HAP-1 (cell line): ENCODE measurements around the gene FAXDC2.

Source experiments
- DNase-seq, 2 experiments: peaks; one replicate each; pipeline ENCODE4 v3.0.0-alpha.2; 2016 to 2020; ENCODE audit warnings: low spot score in 2 of 2
- H3K27me3 ChIP-seq: fragments of 250-450 bp; sonication (Bioruptor Pico); 2 replicates; pipeline ENCODE4 v1.5.1; 2020; ENCODE audit warnings: low read depth, mild to moderate bottlenecking, moderate library complexity
- H3K36me3 ChIP-seq: fragments of 250-450 bp; sonication (Bioruptor Pico); replicated peaks from 2 replicates; pipeline ENCODE4 v1.5.1; 2020; ENCODE audit warnings: mild to moderate bottlenecking
- H3K4me1 ChIP-seq: fragments of 250-450 bp; sonication (Bioruptor Pico); 2 replicates; pipeline ENCODE4 v1.5.1; 2020; ENCODE audit warnings: mild to moderate bottlenecking
- H3K4me3 ChIP-seq: fragments of 250-450 bp; sonication (Bioruptor Pico); 2 replicates; pipeline ENCODE4 v1.5.1; 2020; ENCODE audit warnings: mild to moderate bottlenecking, moderate library complexity
- H3K9me3 ChIP-seq: fragments of 250-450 bp; sonication (Bioruptor Pico); 2 replicates; pipeline ENCODE4 v1.5.1; 2020; ENCODE audit warnings: mild to moderate bottlenecking, moderate library complexity
- in situ Hi-C: fragments of 300-500 bp; cut with MboI; formaldehyde crosslinking; loops from 3 replicates; pipeline ENCODE4 v1.14.3; 2020; ENCODE audit warnings: low sequenced_read_pairs, inconsistent platforms, mixed read lengths

Gene FAXDC2

GRCh38 chr5:154850255-154851062 lies at the start of gene FAXDC2:
TSS of gene FAXDC2 (minus strand) at chr5:154850603. CDS start at chr5:154838178, 12,425 bp downstream.
- in situ Hi-C loops = no loop called here
- no peaks in the 10 kb centered on the region for H3K9me3 ChIP-seq
- no peaks in the 10 kb centered on the region for H3K4me1 ChIP-seq
- no peaks in the 10 kb centered on the region for H3K27me3 ChIP-seq
- no peak within 1 kb of the TSS for H3K4me3 ChIP-seq
- H3K36me3 ChIP-seq = no peaks in the 10 kb centered on the region
- DNase-seq = peak in 1 of 2 experiments; percentile 24

- no peaks in the 10 kb centered on the region for H3K27me3 ChIP-seq
- H3K36me3 ChIP-seq = peaks cover 85% of the 10 kb centered on the region
- H3K4me3 ChIP-seq = no peak overlapping the region
- no peak for DNase-seq
- H3K4me1 ChIP-seq = no peaks in the 10 kb centered on the region
- no peaks in the 10 kb centered on the region for H3K9me3 ChIP-seq
- in situ Hi-C loops = no loop called here
Measured at GRCh38 chr5:154900066-154900465, 49.7 kb upstream of the FAXDC2 start.

- no peaks in the 10 kb centered on the region for H3K9me3 ChIP-seq
- H3K4me1 ChIP-seq = no peaks in the 10 kb centered on the region
- in situ Hi-C loops = no loop called here
- peaks cover 84% of the 10 kb centered on the region for H3K36me3 ChIP-seq
- no peak overlapping the region for H3K4me3 ChIP-seq
- H3K27me3 ChIP-seq = no peaks in the 10 kb centered on the region
- no peak for DNase-seq
Measured at GRCh38 chr5:154899151-154899816, 48.9 kb upstream of the FAXDC2 start.

- DNase-seq = no peak
- H3K4me1 ChIP-seq = no peaks in the 10 kb centered on the region
- in situ Hi-C loops = no loop called here
- H3K27me3 ChIP-seq = no peaks in the 10 kb centered on the region
- no peaks in the 10 kb centered on the region for H3K9me3 ChIP-seq
- peaks cover 82% of the 10 kb centered on the region for H3K36me3 ChIP-seq
- no peak overlapping the region for H3K4me3 ChIP-seq
Measured at GRCh38 chr5:154898210-154898609, 47.8 kb upstream of the FAXDC2 start.

- no peaks in the 10 kb centered on the region for H3K9me3 ChIP-seq
- no peaks in the 10 kb centered on the region for H3K27me3 ChIP-seq
- in situ Hi-C loops = no loop called here
- peaks cover 82% of the 10 kb centered on the region for H3K36me3 ChIP-seq
- no peak overlapping the region for H3K4me3 ChIP-seq
- H3K4me1 ChIP-seq = no peaks in the 10 kb centered on the region
- DNase-seq = no peak
Measured at GRCh38 chr5:154896562-154897165, 46.3 kb upstream of the FAXDC2 start.

GRCh38 chr5:154895606-154896561 lies 45.5 kb upstream of the FAXDC2 start:
- H3K9me3 ChIP-seq = no peaks in the 10 kb centered on the region
- no peaks in the 10 kb centered on the region for H3K4me1 ChIP-seq
- H3K36me3 ChIP-seq = peaks cover 83% of the 10 kb centered on the region
- in situ Hi-C loops = no loop called here
- no peaks in the 10 kb centered on the region for H3K27me3 ChIP-seq
- H3K4me3 ChIP-seq = no peak overlapping the region
- no peak for DNase-seq

GRCh38 chr5:154893381-154893780 lies 43.0 kb upstream of the FAXDC2 start:
- H3K27me3 ChIP-seq = no peaks in the 10 kb centered on the region
- peaks cover 78% of the 10 kb centered on the region for H3K36me3 ChIP-seq
- no peaks in the 10 kb centered on the region for H3K4me1 ChIP-seq
- H3K9me3 ChIP-seq = no peaks in the 10 kb centered on the region
- DNase-seq = no peak
- in situ Hi-C loops = no loop called here
- H3K4me3 ChIP-seq = no peak overlapping the region

- in situ Hi-C loops = no loop called here
- Histone ChIP-seq H3K4me1 (no peaks in the 10 kb centered on the region), H3K9me3 (no peaks in the 10 kb centered on the region), H3K27me3 (no peaks in the 10 kb centered on the region), H3K4me3 (no peak overlapping the region), H3K36me3 (peaks cover 80% of the 10 kb centered on the region)
- no peak for DNase-seq
Measured at GRCh38 chr5:154892369-154892771, 42.0 kb upstream of the FAXDC2 start.

GRCh38 chr5:154885439-154885838 lies 35.0 kb upstream of the FAXDC2 start:
- no peak for DNase-seq
- in situ Hi-C loops = no loop called here
- H3K4me1 ChIP-seq = no peaks in the 10 kb centered on the region
- no peak overlapping the region for H3K4me3 ChIP-seq
- H3K27me3 ChIP-seq = no peaks in the 10 kb centered on the region
- peaks cover 8% of the 10 kb centered on the region; the same call in 1 of the 2 replicates for H3K9me3 ChIP-seq
- peaks cover 52% of the 10 kb centered on the region for H3K36me3 ChIP-seq

GRCh38 chr5:154884424-154884823 lies 34.0 kb upstream of the FAXDC2 start:
- no peak for DNase-seq
- Histone ChIP-seq H3K4me1 (no peaks in the 10 kb centered on the region), H3K27me3 (no peaks in the 10 kb centered on the region), H3K4me3 (no peak overlapping the region), H3K36me3 (peaks cover 43% of the 10 kb centered on the region), H3K9me3 (peaks cover 10% of the 10 kb centered on the region; the same call in 1 of the 2 replicates)
- in situ Hi-C loops = no loop called here

GRCh38 chr5:154881986-154882385 lies 31.6 kb upstream of the FAXDC2 start:
- peaks cover 26% of the 10 kb centered on the region for H3K36me3 ChIP-seq
- in situ Hi-C loops = no loop called here

GRCh38 chr5:154878642-154879335 lies 28.4 kb upstream of the FAXDC2 start:
- H3K4me3 ChIP-seq = no peak overlapping the region
- no peaks in the 10 kb centered on the region for H3K4me1 ChIP-seq
- in situ Hi-C loops = no loop called here
- H3K36me3 ChIP-seq = peaks cover 30% of the 10 kb centered on the region
- no peaks in the 10 kb centered on the region for H3K27me3 ChIP-seq
- peaks cover 11% of the 10 kb centered on the region for H3K9me3 ChIP-seq
- no peak for DNase-seq

More at GRCh38 chr5:154881986-154882385, 31.6 kb upstream of the FAXDC2 start:
- peaks cover 19% of the 10 kb centered on the region for H3K9me3 ChIP-seq
- H3K27me3 ChIP-seq = no peaks in the 10 kb centered on the region
- no peak overlapping the region for H3K4me3 ChIP-seq
- H3K4me1 ChIP-seq = no peaks in the 10 kb centered on the region
- DNase-seq = no peak
